D721Med (cell line): Measurements from ENCODE around the gene OGG1.

Experiments
- DNase-seq: peaks from one replicate; pipeline ENCODE4 v3.0.0; 2011; ENCODE audit warnings: low spot score; ENCODE audit not compliant: insufficient read length
- FAIRE-seq: peaks from 2 replicates; lab custom pipeline; 2011; peaks lifted over from hg19 to GRCh38; lab: Jason Lieb, UNC
- TF ChIP-seq, protein P1 (sequence below): IDR thresholded peaks from 2 replicates; pipeline ENCODE4 v1.5.1; 2012; ENCODE audit warnings: mild to moderate bottlenecking, control low read depth; ENCODE audit not compliant: insufficient read depth; ENCODE audit errors: missing control alignments

Gene OGG1

DNA sequence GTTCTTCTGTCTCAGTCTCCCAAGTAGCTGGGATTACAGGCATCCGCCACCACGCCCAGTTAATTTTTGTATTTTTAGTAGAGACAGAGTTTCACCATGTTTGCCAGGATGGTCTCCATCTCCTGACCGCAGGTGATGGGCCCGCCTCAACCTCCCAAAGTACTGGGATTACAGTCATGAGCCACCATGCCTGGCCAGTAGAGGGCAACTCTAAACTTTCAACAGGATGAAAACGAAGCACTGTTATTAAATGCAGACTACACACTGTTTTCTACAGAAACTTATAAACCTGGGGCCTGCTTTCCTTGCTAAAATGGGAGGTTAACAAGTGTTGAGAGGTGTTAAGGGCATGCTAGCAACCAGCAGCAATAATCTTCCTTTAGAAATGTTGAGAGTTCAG is 50.8 kb downstream of the OGG1 start:
- no peak for FAIRE-seq
- TF ChIP-seq, protein P1, sequence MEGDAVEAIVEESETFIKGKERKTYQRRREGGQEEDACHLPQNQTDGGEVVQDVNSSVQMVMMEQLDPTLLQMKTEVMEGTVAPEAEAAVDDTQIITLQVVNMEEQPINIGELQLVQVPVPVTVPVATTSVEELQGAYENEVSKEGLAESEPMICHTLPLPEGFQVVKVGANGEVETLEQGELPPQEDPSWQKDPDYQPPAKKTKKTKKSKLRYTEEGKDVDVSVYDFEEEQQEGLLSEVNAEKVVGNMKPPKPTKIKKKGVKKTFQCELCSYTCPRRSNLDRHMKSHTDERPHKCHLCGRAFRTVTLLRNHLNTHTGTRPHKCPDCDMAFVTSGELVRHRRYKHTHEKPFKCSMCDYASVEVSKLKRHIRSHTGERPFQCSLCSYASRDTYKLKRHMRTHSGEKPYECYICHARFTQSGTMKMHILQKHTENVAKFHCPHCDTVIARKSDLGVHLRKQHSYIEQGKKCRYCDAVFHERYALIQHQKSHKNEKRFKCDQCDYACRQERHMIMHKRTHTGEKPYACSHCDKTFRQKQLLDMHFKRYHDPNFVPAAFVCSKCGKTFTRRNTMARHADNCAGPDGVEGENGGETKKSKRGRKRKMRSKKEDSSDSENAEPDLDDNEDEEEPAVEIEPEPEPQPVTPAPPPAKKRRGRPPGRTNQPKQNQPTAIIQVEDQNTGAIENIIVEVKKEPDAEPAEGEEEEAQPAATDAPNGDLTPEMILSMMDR = peak; percentile 16
- DNase-seq = no peak

DNA sequence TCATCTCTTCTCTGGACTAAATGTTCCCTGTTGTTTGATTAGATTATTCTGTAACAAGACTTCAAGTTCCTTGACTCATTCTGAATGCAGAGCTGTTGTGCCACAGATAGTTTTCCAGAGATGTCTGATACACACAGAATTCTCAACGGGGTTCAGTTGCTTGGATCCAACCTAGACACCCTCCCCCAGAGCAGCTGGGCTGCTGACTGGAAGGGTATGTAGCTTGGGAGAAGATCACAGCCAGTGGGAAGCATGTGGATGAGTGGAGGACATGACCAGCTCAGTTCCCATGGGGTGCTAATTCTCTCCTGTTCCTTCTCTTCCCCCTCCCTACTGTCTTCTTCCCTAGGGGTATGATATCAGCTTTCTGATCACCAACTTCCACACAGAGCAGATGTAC is 53.7 kb downstream of the OGG1 start:
- TF ChIP-seq, protein P1 = no peak
- no peak for DNase-seq
- no peak for FAIRE-seq

DNA sequence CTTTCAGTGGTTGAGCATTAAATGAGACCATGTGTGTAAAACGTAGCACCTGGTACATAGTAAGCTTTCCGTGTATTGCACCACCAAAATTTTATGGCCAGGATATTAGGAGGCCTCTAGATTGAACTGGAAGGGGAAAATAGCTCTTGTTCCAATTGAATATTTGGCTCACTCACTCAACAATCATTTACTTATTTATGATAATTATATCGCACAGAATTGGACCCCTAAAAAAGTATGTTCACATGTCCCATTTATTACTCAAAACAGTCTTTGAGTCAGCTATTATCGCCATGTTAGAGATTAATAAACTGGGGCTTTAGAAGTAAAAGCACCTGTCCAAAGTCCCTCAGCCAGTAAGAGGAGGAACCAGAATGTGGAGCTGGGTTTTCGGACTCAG is 55.2 kb downstream of the OGG1 start:
- DNase-seq (no peak), FAIRE-seq (no peak)
- TF ChIP-seq, protein P1 = no peak

DNA sequence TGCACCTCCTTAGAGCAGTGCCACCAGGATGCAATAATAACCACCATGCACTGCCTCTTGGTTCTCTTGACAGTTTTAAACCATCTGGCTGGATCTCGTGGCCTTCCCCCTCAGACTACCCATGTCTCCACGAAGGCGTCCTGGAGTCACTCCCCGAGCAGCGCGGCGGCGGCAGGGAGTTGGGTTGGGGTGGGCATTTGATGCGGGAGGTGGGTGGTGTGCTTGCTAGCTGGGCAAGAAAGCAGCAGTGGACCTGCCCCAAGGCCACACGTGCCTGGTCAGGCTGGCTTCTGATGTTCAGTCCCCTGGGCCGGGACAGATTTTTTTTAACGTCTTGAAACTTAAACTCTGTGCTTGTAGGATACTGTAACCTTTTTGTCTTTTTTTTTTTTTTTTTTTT is 56.4 kb downstream of the OGG1 start:
- TF ChIP-seq, protein P1 = no peak
- FAIRE-seq (no peak), DNase-seq (no peak)
